K562 (cell line): Measurements from ENCODE around the gene RNF213. TPM values are rescaled to one million over a fixed set of nuclear protein-coding genes. Genes with fewer than 3 reads are reported as not detected.

Source experiments
- ATAC-seq: fragments of 200-7000 bp; cut with Tn5 transposase; 3 replicates; pipeline ENCODE4 v1.9.1; 2020; ENCODE audit warnings: moderate library complexity
- BruUV-seq: library from RNA; stranded (reverse); fragments of 400-500 nt; replicated peaks from 2 replicates; lab custom pipeline; 2021; lab: Mats Ljungman, UMichigan
- CTCF ChIA-PET: fragments of 300-600 bp; formaldehyde crosslinking; extraction: SDS; loops from one replicate; lab custom pipeline; 2021; ENCODE audit warnings: low intra/inter-chr PET ratio; lab: Yijun Ruan, JAX
- POLR2A ChIA-PET: fragments of 300-600, 350-650 bp; sonication (Branson Sonifier 250); formaldehyde crosslinking; extraction: SDS; loops from one replicate; lab custom pipeline; 2021; ENCODE audit warnings: antibody characterized with exemption, inconsistent platforms; lab: Yijun Ruan, JAX
- DNase-seq, 4 experiments: peaks; one replicate each; pipeline versions ENCODE4 v3.0.0 to v3.0.0-alpha.2; 2011 to 2018; ENCODE audit warnings: low spot score in 3 of 4, mixed read lengths in 3 of 4; ENCODE audit errors: extremely low read depth in 1 of 4
- FAIRE-seq: peaks from 2 replicates; lab custom pipeline; 2011; peaks lifted over from hg19 to GRCh38; lab: Jason Lieb, UNC
- H2AFZ ChIP-seq: 2 replicates; pipeline ENCODE4 v1.6.0; 2011; ENCODE audit warnings: low read depth, low read length, control low read depth, inconsistent platforms
- H3K27ac ChIP-seq: fragments of 200-600 bp; 3 replicates; pipeline ENCODE4 v1.8.0; 2011; ENCODE audit warnings: low read depth, mild to moderate bottlenecking, control low read depth, inconsistent platforms, low read length, moderate library complexity, mixed read lengths; ENCODE audit errors: extremely low read depth
- H3K27me3 ChIP-seq, 2 experiments: fragments of 300-600 bp in 1 of 2; 2 replicates in 1 of 2; 3 replicates in 1 of 2; pipeline versions ENCODE4 v1.6.0 to v1.8.0; 2011; ENCODE audit warnings: inconsistent platforms in 2 of 2, low read length in 2 of 2, mild to moderate bottlenecking in 1 of 2, mixed read lengths in 1 of 2, moderate library complexity in 1 of 2; ENCODE audit not compliant: control insufficient read depth in 2 of 2, insufficient read depth in 2 of 2
- H3K36me3 ChIP-seq: fragments of 300-600 bp; 3 replicates; pipeline ENCODE4 v1.8.0; 2011; ENCODE audit warnings: mild to moderate bottlenecking, low read length, inconsistent platforms; ENCODE audit not compliant: control insufficient read depth, insufficient read depth
- H3K4me1 ChIP-seq, 2 experiments: fragments of 200-600 bp in 1 of 2; replicated peaks in 1 of 2; 2 replicates in 1 of 2; 3 replicates in 1 of 2; pipeline versions ENCODE4 v1.5.1 to v1.8.0; 2011; ENCODE audit warnings: inconsistent platforms in 2 of 2, low read length in 2 of 2, mild to moderate bottlenecking in 1 of 2, mixed read lengths in 1 of 2, moderate library complexity in 1 of 2; ENCODE audit not compliant: control insufficient read depth in 2 of 2, insufficient read depth in 2 of 2
- H3K4me2 ChIP-seq: 2 replicates; pipeline ENCODE4 v1.6.1; 2011; ENCODE audit warnings: low read length, control low read depth, inconsistent platforms, mixed read lengths; ENCODE audit not compliant: insufficient read depth
- H3K4me3 ChIP-seq: fragments of 200-600 bp; sonication (generic), shearing (Covaris generic); 2 replicates; pipeline ENCODE4 v1.5.1; 2016; ENCODE audit warnings: control low read depth, inconsistent platforms
- H3K79me2 ChIP-seq: fragments of 200-600 bp; 3 replicates; pipeline ENCODE4 v1.8.0; 2011; ENCODE audit warnings: low read length, inconsistent platforms; ENCODE audit not compliant: control insufficient read depth, insufficient read depth
- H3K9ac ChIP-seq, 2 experiments: 2 replicates each; pipeline versions ENCODE4 v1.6.0 to v1.6.1; 2011; ENCODE audit warnings: low read depth in 2 of 2, low read length in 2 of 2, control low read depth in 1 of 2, inconsistent platforms in 1 of 2, mild to moderate bottlenecking in 1 of 2, mixed read lengths in 1 of 2; ENCODE audit not compliant: insufficient read depth in 1 of 2
- H3K9me1 ChIP-seq: one replicate; pipeline ENCODE4 v1.6.0; 2011; ENCODE audit warnings: inconsistent platforms, mild to moderate bottlenecking, low read length, moderate library complexity; ENCODE audit not compliant: control insufficient read depth, insufficient read depth
- H3K9me3 ChIP-seq: replicated peaks from 2 replicates; pipeline ENCODE4 v1.5.1; 2011; ENCODE audit warnings: low read depth, low read length, inconsistent platforms; ENCODE audit not compliant: control insufficient read depth, insufficient read depth
- H4K20me1 ChIP-seq: replicated peaks from 2 replicates; pipeline ENCODE4 v1.6.1; 2011; ENCODE audit warnings: low read length, inconsistent platforms, mixed read lengths; ENCODE audit not compliant: control insufficient read depth, insufficient read depth
- CC2D1A ChIP-seq: fragments of 450-650 bp; IDR thresholded peaks from 2 replicates; pipeline ENCODE4 v1.6.1; 2017; ENCODE audit warnings: mild to moderate bottlenecking
- GTF2F1 ChIP-seq: IDR thresholded peaks from 2 replicates; pipeline ENCODE4 v1.6.1; 2011; ENCODE audit warnings: low read depth, low read length, improper control_type of control experiment
- KDM2B ChIP-seq: fragments of 250-450 bp; sonication (Bioruptor Pico); IDR thresholded peaks from 2 replicates; pipeline ENCODE4 v1.8.0; 2021; ENCODE audit warnings: mild to moderate bottlenecking, moderate library complexity
- PCBP1 ChIP-seq: fragments of 200-400 bp; formaldehyde crosslinking; IDR thresholded peaks from 2 replicates; pipeline ENCODE4 v1.6.1; 2018; ENCODE audit warnings: mild to moderate bottlenecking, low read depth, low read length; ENCODE audit not compliant: poor library complexity, severe bottlenecking
- RBM34 ChIP-seq: fragments of 200-400 bp; formaldehyde crosslinking; IDR thresholded peaks from 2 replicates; pipeline ENCODE4 v1.6.1; 2018; ENCODE audit warnings: low read length, borderline replicate concordance; ENCODE audit not compliant: insufficient read depth
- RFX5 ChIP-seq: IDR thresholded peaks from 2 replicates; pipeline ENCODE4 v1.6.1; 2011; ENCODE audit warnings: low read depth, mild to moderate bottlenecking, improper control_type of control experiment, low read length
- ZBTB33 ChIP-seq: sonication (generic); formaldehyde crosslinking; IDR thresholded peaks from 2 replicates; pipeline ENCODE4 v1.8.1; 2023; ENCODE audit warnings: mild to moderate bottlenecking, missing genetic modification reagents
- ZNF316 ChIP-seq: fragments of 450-650 bp; IDR thresholded peaks from 2 replicates; pipeline ENCODE4 v1.6.1; 2016
- WGBS: fragments of 100-300 bp; shearing (Covaris generic); methylation state at CpG from one replicate; pipeline ENCODE4 v1.1.6; 2016; ENCODE audit warnings: low coverage, mixed read lengths; ENCODE audit not compliant: insufficient coverage; ENCODE audit errors: missing lambda C conversion rate; 5-methylcytosine and 5-hydroxymethylcytosine counted together
- in situ Hi-C: fragments of 300-500 bp; cut with MboI; formaldehyde crosslinking; loops from 4 replicates; pipeline ENCODE4 v1.15.0; 2018; ENCODE audit warnings: inconsistent platforms, mixed read lengths
- intact Hi-C: fragments of 100-400 bp; cut with micrococcal nuclease; formaldehyde crosslinking; loops from 2 replicates; pipeline ENCODE4 v1.14.2; 2022
- polyA plus RNA-seq, 8 experiments: library from polyadenylated mRNA; depleted of rRNA in 4 of 8; stranded (reverse) in 5 of 8; unstranded in 3 of 8; fragments of >200 nt; fragmentation: Nextera tagmentation in 2 of 8; fragmentation: Illumina TruSeq in 1 of 8; extraction: Ambion mirVana in 2 of 8; extraction: Trizol in 1 of 8; gene quantifications; 2 replicates each; pipeline versions ENCODE4 v1.2.1 to v1.2.3, GENCODE V29; 2011 to 2014; ENCODE audit warnings: inconsistent platforms in 1 of 8, missing spikeins in 1 of 8
- total RNA-seq, 7 experiments: library from RNA; depleted of rRNA in 6 of 7; stranded (reverse); fragments of >200 nt in 6 of 7; fragmentation: Illumina TruSeq in 2 of 7; extraction: Trizol in 2 of 7; gene quantifications; 2 replicates each; pipeline versions ENCODE4 v1.2.1 to v1.2.3, GENCODE V29; 2011 to 2021; ENCODE audit warnings: low replicate concordance in 1 of 7

The RNF213 gene
- total and polyA plus RNA-seq, 9 of the 15 experiments (the other 6 are each of a cell fraction or from before 2014, with no cell fraction given) = 5.3 to 33.6 (median 17.9) TPM

DNA sequence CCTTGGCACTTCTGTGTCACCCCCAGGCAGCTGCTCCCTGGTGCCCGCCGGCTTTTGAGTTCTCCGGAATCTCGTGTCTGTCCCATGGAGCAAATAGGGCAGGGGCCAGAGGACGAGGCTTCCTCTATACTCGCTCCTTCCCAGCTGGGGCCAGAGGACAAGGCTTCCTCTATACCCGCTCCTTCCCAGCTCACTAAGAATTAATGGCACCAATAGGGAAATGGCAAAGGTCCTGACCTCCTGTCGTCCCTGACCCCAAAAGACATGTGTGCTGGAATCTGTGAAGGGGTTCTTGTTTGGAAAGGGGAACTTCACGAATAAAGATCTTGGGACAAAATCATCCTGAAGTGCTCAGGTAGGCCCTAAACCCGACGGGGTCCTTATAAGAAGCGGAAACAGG, 48.1 kb upstream of the RNF213 start:
- DNase-seq (no peak), ATAC-seq (no peak)
- 68% methylated on average over 8 of the region's 12 CpGs for WGBS
- Histone ChIP-seq H3K9me3 (no peaks in the 10 kb centered on the region), H3K79me2 (no peaks in the 10 kb centered on the region), H3K36me3 (peaks cover 45% of the 10 kb centered on the region; the same call in 1 of the 3 replicates), H3K4me3 (no peak overlapping the region), H3K27ac (no peak overlapping the region), H3K27me3 (no peaks in the 10 kb centered on the region), H3K9me1 (no peaks in the 10 kb centered on the region)
- POLR2A ChIA-PET = no interaction called here
- TF ChIP-seq PCBP1 = no peak
- TF ChIP-seq GTF2F1 = no peak
- no peak for TF ChIP-seq CC2D1A
- no peak for TF ChIP-seq ZNF316
- TF ChIP-seq ZBTB33 = no peak
- TF ChIP-seq KDM2B (CRISPR knock-in tag) = no peak
- TF ChIP-seq RFX5 = no peak
- no peak for TF ChIP-seq RBM34
- TF ChIP-seq, all 486 proteins: peak for 0
- Histone ChIP-seq H3K9ac (no peak overlapping the region; a peak in 1 of 4 replicates), H3K4me2 (no peak overlapping the region), H2AFZ (no peak overlapping the region), H4K20me1 (0 out of 2 replicates have a peak, but pooled peaks cover under 1% of the 10 kb centered on the region), H3K4me1 (peaks cover 0 to 15% of the 10 kb centered on the region in 2 experiments; a peak in 1 of 5 replicates)
- intact Hi-C loops = no loop called here
- no peak for FAIRE-seq
- BruUV-seq = no TSS peak
- CTCF ChIA-PET = no interaction called here
- in situ Hi-C loops = no loop called here
